ENCODE measurements around the gene LEPROT. TPM values are rescaled to one million over a fixed set of nuclear protein-coding genes. Genes with fewer than 3 reads are reported as not detected.

LEPROT gene
- polyA plus RNA-seq, 1 donor (not counting 4 experiments of a cell fraction or from before 2014, with no cell fraction given): 82.5 TPM

- DNase-seq (ENCODE audit: low read depth, low spot score) (no peak), FAIRE-seq (no peak)
- H3K4me3 ChIP-seq (ENCODE audit: control insufficient read depth in 2 of 3, extremely low read depth in 1 of 3, insufficient read depth in 2 of 3, low read depth in 1 of 3, low read length in 3 of 3): no peak overlapping the region
- no peaks in the 10 kb centered on the region for H3K9me1 ChIP-seq (ENCODE audit: control insufficient read depth, extremely low read depth, insufficient read depth, low read length)
- no peak for TF ChIP-seq CTCF (optimal IDR thresholded peaks at IDR 0.05 in 1 of 3, IDR thresholded peaks at IDR 0.05 in 1 of 3, conservative IDR thresholded peaks at IDR 0.05 in 1 of 3; ENCODE audit: extremely low read depth in 1 of 3, insufficient read depth in 2 of 3, low read length in 3 of 3)
- no peak for TF ChIP-seq EZH2 (IDR thresholded peaks at IDR 0.05; ENCODE audit: low read length)
- no peaks in the 10 kb centered on the region for H4K20me1 ChIP-seq (ENCODE audit: control insufficient read depth, extremely low read depth, insufficient read depth, low read length)
- H3K4me2 ChIP-seq (ENCODE audit: control insufficient read depth, extremely low read depth, insufficient read depth, low read depth, low read length): no peak overlapping the region
- H3K27ac ChIP-seq (ENCODE audit: control insufficient read depth, insufficient read depth, low read length): no peak overlapping the region
- no peaks in the 10 kb centered on the region for H3K79me2 ChIP-seq (ENCODE audit: control insufficient read depth, insufficient read depth, low read length)
- no peaks in the 10 kb centered on the region for H3K9me3 ChIP-seq (ENCODE audit: control insufficient read depth, low read depth, low read length)
- H3K27me3 ChIP-seq (ENCODE audit: control insufficient read depth, extremely low read depth, insufficient read depth, low read length): no peaks in the 10 kb centered on the region
- peaks cover 8% of the 10 kb centered on the region for H3K4me1 ChIP-seq (ENCODE audit: control insufficient read depth, extremely low read depth, insufficient read depth, low read length)
- no peak overlapping the region for H3K9ac ChIP-seq (ENCODE audit: control insufficient read depth, extremely low read depth, insufficient read depth, low read length)
- no peak overlapping the region for H2AFZ ChIP-seq (ENCODE audit: control insufficient read depth, low read length)
- dilution Hi-C loops (cut with MboI; ENCODE audit: extremely low pct_ligation_motif_present, low sequenced_read_pairs): no loop called here
- peaks cover 0 to 5% of the 10 kb centered on the region in 2 experiments for H3K36me3 ChIP-seq (ENCODE audit: control insufficient read depth in 2 of 2, extremely low read depth in 1 of 2, insufficient read depth in 2 of 2, low read length in 2 of 2)
These were observed 26.5 kb upstream of the LEPROT start for GRCh38 chr1:65393928-65394327.

DNA sequence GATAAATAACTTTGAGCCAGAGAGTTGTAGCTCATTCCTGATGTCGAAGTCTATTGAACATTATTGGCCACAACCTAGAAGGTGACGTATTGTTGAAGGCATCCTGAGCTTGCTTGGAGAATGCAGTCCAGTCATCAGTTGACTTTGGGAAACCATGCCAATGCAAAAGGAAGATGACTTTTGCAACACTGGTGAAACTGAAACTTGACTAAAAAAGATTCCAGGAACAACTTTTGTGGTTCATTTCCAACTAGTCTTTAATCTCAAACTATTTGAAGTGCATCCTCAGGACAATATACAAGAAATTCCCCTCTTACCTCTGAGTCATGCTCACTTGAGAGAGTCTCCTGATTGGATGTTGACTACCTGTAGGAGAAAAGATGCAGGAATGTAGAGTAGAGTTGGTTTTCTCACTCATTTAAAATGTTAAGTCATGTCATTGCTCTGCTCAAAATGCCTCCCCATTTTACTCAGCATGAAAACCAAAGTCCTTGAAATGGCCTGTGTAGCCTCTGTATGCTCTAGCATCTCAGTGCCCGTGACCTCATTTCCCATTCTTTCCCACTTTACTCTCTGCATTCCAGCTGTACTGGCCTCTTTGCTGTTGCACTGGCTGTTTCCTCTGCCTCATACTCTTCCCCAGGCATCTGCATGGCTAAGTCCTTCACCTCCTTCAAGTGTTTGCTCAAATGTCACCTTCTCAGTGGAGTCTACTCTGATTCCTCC is 24.4 kb upstream of the LEPROT start:
- no peak overlapping the region for H3K27ac ChIP-seq (ENCODE audit: control insufficient read depth, insufficient read depth, low read length)
- H2AFZ ChIP-seq (ENCODE audit: control insufficient read depth, low read length): no peak overlapping the region
- FAIRE-seq (peak; percentile 5), DNase-seq (ENCODE audit: low read depth, low spot score) (no peak)
- H3K9me1 ChIP-seq (ENCODE audit: control insufficient read depth, extremely low read depth, insufficient read depth, low read length): no peaks in the 10 kb centered on the region
- no peaks in the 10 kb centered on the region for H3K9me3 ChIP-seq (ENCODE audit: control insufficient read depth, low read depth, low read length)
- no peak overlapping the region for H3K9ac ChIP-seq (ENCODE audit: control insufficient read depth, extremely low read depth, insufficient read depth, low read length)
- TF ChIP-seq EZH2 (IDR thresholded peaks at IDR 0.05; ENCODE audit: low read length) (no peak), CTCF (optimal IDR thresholded peaks at IDR 0.05 in 1 of 3, IDR thresholded peaks at IDR 0.05 in 1 of 3, conservative IDR thresholded peaks at IDR 0.05 in 1 of 3; ENCODE audit: extremely low read depth in 1 of 3, insufficient read depth in 2 of 3, low read length in 3 of 3) (no peak)
- no peaks in the 10 kb centered on the region for H3K27me3 ChIP-seq (ENCODE audit: control insufficient read depth, extremely low read depth, insufficient read depth, low read length)
- H3K4me1 ChIP-seq (ENCODE audit: control insufficient read depth, extremely low read depth, insufficient read depth, low read length): peaks cover 8% of the 10 kb centered on the region
- no peaks in the 10 kb centered on the region for H4K20me1 ChIP-seq (ENCODE audit: control insufficient read depth, extremely low read depth, insufficient read depth, low read length)
- H3K4me3 ChIP-seq (ENCODE audit: control insufficient read depth in 2 of 3, extremely low read depth in 1 of 3, insufficient read depth in 2 of 3, low read depth in 1 of 3, low read length in 3 of 3): no peak overlapping the region
- no peaks in the 10 kb centered on the region for H3K79me2 ChIP-seq (ENCODE audit: control insufficient read depth, insufficient read depth, low read length)
- peaks cover 0 to 6% of the 10 kb centered on the region in 2 experiments for H3K36me3 ChIP-seq (ENCODE audit: control insufficient read depth in 2 of 2, extremely low read depth in 1 of 2, insufficient read depth in 2 of 2, low read length in 2 of 2)
- dilution Hi-C loops (cut with MboI; ENCODE audit: extremely low pct_ligation_motif_present, low sequenced_read_pairs): no loop called here
- no peak overlapping the region for H3K4me2 ChIP-seq (ENCODE audit: control insufficient read depth, extremely low read depth, insufficient read depth, low read depth, low read length)
